SK-N-SH treated with all-trans-retinoic acid at 6 μM for 48 hours (cell line): Measurements from ENCODE around the gene ZNF611.
"Not testable (repeated sequence)": the region's sequence is repeated elsewhere in the genome, so short reads cannot be mapped to it uniquely, and the experiment has no call there.

ENCODE experiments used
- ATAC-seq: fragments of 200-7000 bp; cut with Tn5 transposase; 3 replicates; pipeline ENCODE4 v1.9.1; 2020; ENCODE audit warnings: mild to moderate bottlenecking, moderate library complexity
- ARNTL ChIP-seq: fragments of 450-650 bp; formaldehyde crosslinking; IDR thresholded peaks from 2 replicates; pipeline ENCODE4 v1.5.0; 2020; ENCODE audit warnings: low read depth, mild to moderate bottlenecking, moderate library complexity, borderline replicate concordance
- BACH2 ChIP-seq: fragments of 250-450 bp; sonication (Bioruptor Pico); IDR thresholded peaks from 2 replicates; pipeline ENCODE4 v1.9.0; 2021; ENCODE audit warnings: mild to moderate bottlenecking, borderline replicate concordance
- CSDC2 ChIP-seq: fragments of 250-450 bp; sonication (Bioruptor Pico); IDR thresholded peaks from 2 replicates; pipeline ENCODE4 v1.5.0; 2020; ENCODE audit warnings: mild to moderate bottlenecking, moderate library complexity
- ESRRG ChIP-seq: fragments of 250-450 bp; sonication (Bioruptor Pico); IDR thresholded peaks from 2 replicates; pipeline ENCODE4 v1.6.1; 2021; ENCODE audit warnings: mild to moderate bottlenecking
- GLIS3 ChIP-seq: fragments of 250-450 bp; sonication (Bioruptor Pico); IDR thresholded peaks from 2 replicates; pipeline ENCODE4 v1.5.0; 2020; ENCODE audit warnings: mild to moderate bottlenecking, moderate library complexity
- ISL1 ChIP-seq: fragments of 250-450 bp; sonication (Bioruptor Pico); IDR thresholded peaks from 2 replicates; pipeline ENCODE4 v2.1.2; 2022; ENCODE audit warnings: mild to moderate bottlenecking, moderate library complexity
- OSR1 ChIP-seq: fragments of 250-450 bp; sonication (Bioruptor Pico); IDR thresholded peaks from 2 replicates; pipeline ENCODE4 v1.8.0; 2022; ENCODE audit warnings: moderate library complexity, mild to moderate bottlenecking, inconsistent platforms
- PPARA ChIP-seq: fragments of 250-450 bp; sonication (Bioruptor Pico); IDR thresholded peaks from 2 replicates; pipeline ENCODE4 v1.5.0; 2020; ENCODE audit warnings: mild to moderate bottlenecking, borderline replicate concordance
- RARB ChIP-seq: fragments of 250-450 bp; sonication (Bioruptor Pico); IDR thresholded peaks from 2 replicates; pipeline ENCODE4 v1.8.0; 2021; ENCODE audit warnings: mild to moderate bottlenecking, moderate library complexity
- SNAI2 ChIP-seq: fragments of 250-450 bp; sonication (Bioruptor Pico); IDR thresholded peaks from 2 replicates; pipeline ENCODE4 v1.5.0; 2020; ENCODE audit warnings: mild to moderate bottlenecking, moderate library complexity
- TCF4 ChIP-seq: fragments of 250-450 bp; sonication (Bioruptor Pico); IDR thresholded peaks from 2 replicates; pipeline ENCODE4 v1.8.0; 2021; ENCODE audit warnings: mild to moderate bottlenecking, moderate library complexity, borderline replicate concordance
- TOX ChIP-seq: fragments of 250-450 bp; sonication (Bioruptor Pico); IDR thresholded peaks from 2 replicates; pipeline ENCODE4 v1.8.0; 2021; ENCODE audit warnings: mild to moderate bottlenecking, moderate library complexity, borderline replicate concordance
- ZC3H10 ChIP-seq: fragments of 250-450 bp; sonication (Bioruptor Pico); IDR thresholded peaks from 2 replicates; pipeline ENCODE4 v1.5.1; 2021; ENCODE audit warnings: mild to moderate bottlenecking, moderate library complexity
- ZFP30 ChIP-seq: fragments of 450-650 bp; formaldehyde crosslinking; IDR thresholded peaks from 2 replicates; pipeline ENCODE4 v1.5.0; 2022; ENCODE audit warnings: mild to moderate bottlenecking, moderate library complexity
- ZNF565 ChIP-seq: fragments of 450-650 bp; formaldehyde crosslinking; conservative IDR thresholded peaks from 2 replicates; pipeline ENCODE4 v1.5.0; 2020; ENCODE audit warnings: low read depth, mild to moderate bottlenecking, moderate library complexity
- ZNF8 ChIP-seq: fragments of 450-650 bp; formaldehyde crosslinking; IDR thresholded peaks from 2 replicates; pipeline ENCODE4 v1.5.0; 2020; ENCODE audit warnings: mild to moderate bottlenecking, moderate library complexity
- TF ChIP-seq, protein P1 (sequence below): fragments of 250-450 bp; sonication (Bioruptor Pico); IDR thresholded peaks from 2 replicates; pipeline ENCODE4 v1.5.1; 2020; ENCODE audit warnings: low read depth, mild to moderate bottlenecking, moderate library complexity
- TF ChIP-seq, protein P2 (sequence below): fragments of 250-450 bp; sonication (Bioruptor Pico); IDR thresholded peaks from 2 replicates; pipeline ENCODE4 v1.5.1; 2021; ENCODE audit warnings: mild to moderate bottlenecking, moderate library complexity
- TF ChIP-seq, protein P3 (sequence below): fragments of 250-450 bp; sonication (Bioruptor Pico); IDR thresholded peaks from 2 replicates; pipeline ENCODE4 v1.8.0; 2021; ENCODE audit warnings: low read depth, mild to moderate bottlenecking, moderate library complexity, borderline replicate concordance
- TF ChIP-seq, protein P4 (sequence below): fragments of 250-450 bp; sonication (Bioruptor Pico); IDR thresholded peaks from 2 replicates; pipeline ENCODE4 v1.5.0; 2020; ENCODE audit warnings: mild to moderate bottlenecking, moderate library complexity
- TF ChIP-seq, protein P5 (sequence below): fragments of 250-450 bp; sonication (Bioruptor Pico); IDR thresholded peaks from 2 replicates; pipeline ENCODE4 v1.8.0; 2020; ENCODE audit warnings: mild to moderate bottlenecking, moderate library complexity, borderline replicate concordance

Gene ZNF611

DNA sequence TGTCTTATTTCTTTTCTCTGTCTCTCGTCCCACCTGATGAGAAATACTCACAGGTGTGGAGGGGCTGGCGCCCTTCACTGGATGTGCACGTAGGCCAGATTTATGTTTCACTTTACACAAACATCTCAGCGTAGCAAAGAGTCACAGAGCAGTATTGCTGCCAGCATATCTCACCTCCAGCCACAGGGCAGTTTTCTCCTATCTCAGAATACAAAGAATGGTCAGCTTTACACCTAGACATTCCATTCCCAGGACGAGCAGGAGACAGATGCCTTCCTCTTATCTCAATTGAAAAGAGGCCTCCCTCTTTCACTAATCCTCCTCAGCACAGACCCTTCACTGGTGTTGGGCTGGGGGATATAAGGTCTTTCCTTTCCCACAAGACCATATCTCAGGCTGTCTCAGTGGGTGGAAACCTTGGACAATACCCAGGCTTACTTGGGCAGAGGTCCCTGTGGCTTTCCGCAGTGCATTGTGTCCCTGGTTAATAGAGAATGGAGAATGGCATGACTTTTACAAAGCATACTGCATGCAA, 7.2 kb upstream of the ZNF611 start:
- no peak for TF ChIP-seq BACH2 (CRISPR knock-in tag)
- no peak for TF ChIP-seq OSR1 (CRISPR knock-in tag)
- no peak for TF ChIP-seq ZNF565 (CRISPR knock-in tag)
- TF ChIP-seq CSDC2, result no peak
- no peak for TF ChIP-seq GLIS3 (CRISPR knock-in tag)
- no peak for TF ChIP-seq PPARA (CRISPR knock-in tag)
- no peak for TF ChIP-seq SNAI2 (CRISPR knock-in tag)
- TF ChIP-seq ZFP30 (CRISPR knock-in tag), result no peak
- TF ChIP-seq, all 23 proteins: peak for 0
- no peak for ATAC-seq

DNA sequence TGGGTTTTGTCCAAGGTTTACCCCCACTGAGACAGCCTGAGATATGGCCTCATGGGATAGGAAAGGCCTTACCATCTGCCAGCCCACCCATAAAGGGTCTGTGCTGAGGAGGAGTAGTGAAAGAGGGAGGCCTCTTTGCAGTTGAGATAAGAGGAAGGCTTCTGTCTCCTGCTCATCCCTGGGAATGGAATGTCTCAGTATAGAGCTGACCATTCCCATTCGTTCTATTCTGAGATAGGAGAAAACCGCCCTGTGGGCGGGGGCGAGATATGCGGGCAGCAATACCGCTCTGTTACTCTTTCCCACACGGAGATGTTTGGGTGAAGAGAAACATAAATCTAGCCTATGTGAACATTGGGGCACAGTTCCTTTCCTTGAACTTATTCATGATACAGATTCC, 6.5 kb upstream of the ZNF611 start:
- not testable (repeated sequence) for ATAC-seq

DNA sequence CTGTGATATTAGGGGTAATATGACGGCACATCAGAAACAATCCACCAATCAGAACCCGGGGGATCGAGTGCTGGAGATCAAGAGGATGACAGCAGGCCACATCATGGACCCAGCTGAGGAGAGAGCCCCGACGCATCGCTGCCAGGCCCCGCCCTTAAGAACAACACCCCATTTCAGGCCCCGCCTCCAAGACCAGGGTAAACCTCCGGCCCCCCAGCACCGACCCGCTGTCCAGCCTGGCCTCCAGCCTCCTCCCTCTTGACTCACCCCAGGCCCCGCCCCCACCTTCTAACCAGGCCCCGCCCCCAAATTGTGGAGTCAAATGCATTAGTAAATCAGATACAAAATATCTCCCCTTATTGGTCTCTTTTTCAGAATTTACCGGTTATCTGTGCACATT, 4.7 kb upstream of the ZNF611 start:
- ATAC-seq, result no peak
- TF ChIP-seq ZFP30 (CRISPR knock-in tag) (no peak), ZNF8 (CRISPR knock-in tag) (no peak), PPARA (CRISPR knock-in tag) (no peak), CSDC2 (no peak), TCF4 (CRISPR knock-in tag) (no peak), ISL1 (CRISPR knock-in tag) (no peak), SNAI2 (CRISPR knock-in tag) (no peak), TOX (no peak), BACH2 (CRISPR knock-in tag) (no peak), ZC3H10 (CRISPR knock-in tag) (no peak), ESRRG (CRISPR knock-in tag) (no peak), ARNTL (no peak), RARB (CRISPR knock-in tag) (no peak), ZNF565 (CRISPR knock-in tag) (no peak)
- TF ChIP-seq, protein P1, sequence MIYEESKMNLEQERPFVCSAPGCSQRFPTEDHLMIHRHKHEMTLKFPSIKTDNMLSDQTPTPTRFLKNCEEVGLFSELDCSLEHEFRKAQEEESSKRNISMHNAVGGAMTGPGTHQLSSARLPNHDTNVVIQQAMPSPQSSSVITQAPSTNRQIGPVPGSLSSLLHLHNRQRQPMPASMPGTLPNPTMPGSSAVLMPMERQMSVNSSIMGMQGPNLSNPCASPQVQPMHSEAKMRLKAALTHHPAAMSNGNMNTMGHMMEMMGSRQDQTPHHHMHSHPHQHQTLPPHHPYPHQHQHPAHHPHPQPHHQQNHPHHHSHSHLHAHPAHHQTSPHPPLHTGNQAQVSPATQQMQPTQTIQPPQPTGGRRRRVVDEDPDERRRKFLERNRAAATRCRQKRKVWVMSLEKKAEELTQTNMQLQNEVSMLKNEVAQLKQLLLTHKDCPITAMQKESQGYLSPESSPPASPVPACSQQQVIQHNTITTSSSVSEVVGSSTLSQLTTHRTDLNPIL, result no peak
- TF ChIP-seq, protein P2, sequence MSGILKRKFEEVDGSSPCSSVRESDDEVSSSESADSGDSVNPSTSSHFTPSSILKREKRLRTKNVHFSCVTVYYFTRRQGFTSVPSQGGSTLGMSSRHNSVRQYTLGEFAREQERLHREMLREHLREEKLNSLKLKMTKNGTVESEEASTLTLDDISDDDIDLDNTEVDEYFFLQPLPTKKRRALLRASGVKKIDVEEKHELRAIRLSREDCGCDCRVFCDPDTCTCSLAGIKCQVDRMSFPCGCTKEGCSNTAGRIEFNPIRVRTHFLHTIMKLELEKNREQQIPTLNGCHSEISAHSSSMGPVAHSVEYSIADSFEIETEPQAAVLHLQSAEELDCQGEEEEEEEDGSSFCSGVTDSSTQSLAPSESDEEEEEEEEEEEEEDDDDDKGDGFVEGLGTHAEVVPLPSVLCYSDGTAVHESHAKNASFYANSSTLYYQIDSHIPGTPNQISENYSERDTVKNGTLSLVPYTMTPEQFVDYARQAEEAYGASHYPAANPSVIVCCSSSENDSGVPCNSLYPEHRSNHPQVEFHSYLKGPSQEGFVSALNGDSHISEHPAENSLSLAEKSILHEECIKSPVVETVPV (CRISPR knock-in tag), result no peak
- TF ChIP-seq, protein P3, sequence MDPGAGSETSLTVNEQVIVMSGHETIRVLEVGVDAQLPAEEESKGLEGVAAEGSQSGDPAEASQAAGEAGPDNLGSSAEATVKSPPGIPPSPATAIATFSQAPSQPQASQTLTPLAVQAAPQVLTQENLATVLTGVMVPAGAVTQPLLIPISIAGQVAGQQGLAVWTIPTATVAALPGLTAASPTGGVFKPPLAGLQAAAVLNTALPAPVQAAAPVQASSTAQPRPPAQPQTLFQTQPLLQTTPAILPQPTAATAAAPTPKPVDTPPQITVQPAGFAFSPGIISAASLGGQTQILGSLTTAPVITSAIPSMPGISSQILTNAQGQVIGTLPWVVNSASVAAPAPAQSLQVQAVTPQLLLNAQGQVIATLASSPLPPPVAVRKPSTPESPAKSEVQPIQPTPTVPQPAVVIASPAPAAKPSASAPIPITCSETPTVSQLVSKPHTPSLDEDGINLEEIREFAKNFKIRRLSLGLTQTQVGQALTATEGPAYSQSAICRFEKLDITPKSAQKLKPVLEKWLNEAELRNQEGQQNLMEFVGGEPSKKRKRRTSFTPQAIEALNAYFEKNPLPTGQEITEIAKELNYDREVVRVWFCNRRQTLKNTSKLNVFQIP (CRISPR knock-in tag), result no peak
- TF ChIP-seq, protein P4, sequence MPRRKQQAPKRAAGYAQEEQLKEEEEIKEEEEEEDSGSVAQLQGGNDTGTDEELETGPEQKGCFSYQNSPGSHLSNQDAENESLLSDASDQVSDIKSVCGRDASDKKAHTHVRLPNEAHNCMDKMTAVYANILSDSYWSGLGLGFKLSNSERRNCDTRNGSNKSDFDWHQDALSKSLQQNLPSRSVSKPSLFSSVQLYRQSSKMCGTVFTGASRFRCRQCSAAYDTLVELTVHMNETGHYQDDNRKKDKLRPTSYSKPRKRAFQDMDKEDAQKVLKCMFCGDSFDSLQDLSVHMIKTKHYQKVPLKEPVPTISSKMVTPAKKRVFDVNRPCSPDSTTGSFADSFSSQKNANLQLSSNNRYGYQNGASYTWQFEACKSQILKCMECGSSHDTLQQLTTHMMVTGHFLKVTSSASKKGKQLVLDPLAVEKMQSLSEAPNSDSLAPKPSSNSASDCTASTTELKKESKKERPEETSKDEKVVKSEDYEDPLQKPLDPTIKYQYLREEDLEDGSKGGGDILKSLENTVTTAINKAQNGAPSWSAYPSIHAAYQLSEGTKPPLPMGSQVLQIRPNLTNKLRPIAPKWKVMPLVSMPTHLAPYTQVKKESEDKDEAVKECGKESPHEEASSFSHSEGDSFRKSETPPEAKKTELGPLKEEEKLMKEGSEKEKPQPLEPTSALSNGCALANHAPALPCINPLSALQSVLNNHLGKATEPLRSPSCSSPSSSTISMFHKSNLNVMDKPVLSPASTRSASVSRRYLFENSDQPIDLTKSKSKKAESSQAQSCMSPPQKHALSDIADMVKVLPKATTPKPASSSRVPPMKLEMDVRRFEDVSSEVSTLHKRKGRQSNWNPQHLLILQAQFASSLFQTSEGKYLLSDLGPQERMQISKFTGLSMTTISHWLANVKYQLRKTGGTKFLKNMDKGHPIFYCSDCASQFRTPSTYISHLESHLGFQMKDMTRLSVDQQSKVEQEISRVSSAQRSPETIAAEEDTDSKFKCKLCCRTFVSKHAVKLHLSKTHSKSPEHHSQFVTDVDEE (CRISPR knock-in tag), result no peak
- TF ChIP-seq, all 23 proteins: peak for 0

DNA sequence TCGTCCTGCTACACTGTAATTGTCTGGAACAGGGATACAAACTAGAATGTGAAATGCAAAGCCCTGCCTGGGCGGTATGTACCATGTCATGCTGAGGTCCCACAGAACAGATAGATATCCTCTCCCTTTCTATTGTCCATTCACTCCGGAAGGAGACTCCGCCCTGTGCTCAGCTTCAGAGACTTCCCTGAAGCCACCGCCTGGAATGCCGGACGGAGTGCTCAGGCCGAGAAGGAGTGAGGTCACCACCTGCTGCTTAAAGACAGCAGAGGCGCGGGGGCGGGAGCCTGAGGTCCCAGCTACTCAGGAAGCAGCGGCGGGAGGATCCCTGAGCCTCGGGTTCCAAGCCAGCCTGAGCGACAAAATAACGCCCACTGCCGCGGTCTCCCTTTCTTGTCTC, 890 bp upstream of the ZNF611 start:
- ATAC-seq, result no peak
- TF ChIP-seq, protein P5, sequence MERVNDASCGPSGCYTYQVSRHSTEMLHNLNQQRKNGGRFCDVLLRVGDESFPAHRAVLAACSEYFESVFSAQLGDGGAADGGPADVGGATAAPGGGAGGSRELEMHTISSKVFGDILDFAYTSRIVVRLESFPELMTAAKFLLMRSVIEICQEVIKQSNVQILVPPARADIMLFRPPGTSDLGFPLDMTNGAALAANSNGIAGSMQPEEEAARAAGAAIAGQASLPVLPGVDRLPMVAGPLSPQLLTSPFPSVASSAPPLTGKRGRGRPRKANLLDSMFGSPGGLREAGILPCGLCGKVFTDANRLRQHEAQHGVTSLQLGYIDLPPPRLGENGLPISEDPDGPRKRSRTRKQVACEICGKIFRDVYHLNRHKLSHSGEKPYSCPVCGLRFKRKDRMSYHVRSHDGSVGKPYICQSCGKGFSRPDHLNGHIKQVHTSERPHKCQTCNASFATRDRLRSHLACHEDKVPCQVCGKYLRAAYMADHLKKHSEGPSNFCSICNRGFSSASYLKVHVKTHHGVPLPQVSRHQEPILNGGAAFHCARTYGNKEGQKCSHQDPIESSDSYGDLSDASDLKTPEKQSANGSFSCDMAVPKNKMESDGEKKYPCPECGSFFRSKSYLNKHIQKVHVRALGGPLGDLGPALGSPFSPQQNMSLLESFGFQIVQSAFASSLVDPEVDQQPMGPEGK (CRISPR knock-in tag), result no peak
- no peak for TF ChIP-seq ESRRG (CRISPR knock-in tag)
- no peak for TF ChIP-seq BACH2 (CRISPR knock-in tag)
